Heart left ventricle (tissue), 16 donors: ENCODE results near the gene SLC33A1. TPM values are rescaled to one million over a fixed set of nuclear protein-coding genes. Genes with fewer than 3 reads are reported as not detected.

Experiments
- ATAC-seq, 4 donors: fragments of 200-7000 bp; cut with Tn5 transposase; one replicate each; pipeline ENCODE4 v1.9.1; 2020 to 2022; ENCODE audit warnings: moderate library complexity in 4 of 4, mild to moderate bottlenecking in 3 of 4, moderate number of reproducible peaks in 1 of 4
- DNase-seq, 5 donors: peaks; one replicate each; pipeline ENCODE4 v3.0.0-alpha.2; 2020
- H3K27ac ChIP-seq, 12 donors: fragments of 200-600 bp; sonication (generic) in 4 of 12; one replicate each; pipeline versions ENCODE4 v1.5.0 to v1.8.0; 2016 to 2022; ENCODE audit warnings: mild to moderate bottlenecking in 2 of 12
- H3K27me3 ChIP-seq, 9 donors: fragments of 200-600 bp; sonication (generic) in 2 of 9; one replicate each; pipeline versions ENCODE4 v1.5.1 to v1.8.0; 2016 to 2022; ENCODE audit warnings: mild to moderate bottlenecking in 3 of 9
- H3K36me3 ChIP-seq, 9 donors: fragments of 200-600 bp; sonication (generic) in 2 of 9; one replicate each; pipeline versions ENCODE4 v1.5.0 to v1.8.0; 2018 to 2022; ENCODE audit warnings: mild to moderate bottlenecking in 2 of 9
- H3K4me1 ChIP-seq, 12 donors: fragments of 200-600 bp; sonication (generic) in 4 of 12; one replicate each; pipeline versions ENCODE4 v1.5.0 to v1.8.0; 2016 to 2022; ENCODE audit warnings: mild to moderate bottlenecking in 3 of 12
- H3K4me3 ChIP-seq, 12 donors: fragments of 200-600 bp; sonication (generic) in 4 of 12; one replicate each; pipeline versions ENCODE4 v1.5.0 to v1.8.0; 2017 to 2022; ENCODE audit warnings: mild to moderate bottlenecking in 9 of 12, moderate library complexity in 4 of 12
- H3K9me3 ChIP-seq, 12 donors: fragments of 200-600 bp; sonication (generic) in 4 of 12; one replicate each; pipeline versions ENCODE4 v1.5.0 to v1.8.0; 2016 to 2022; ENCODE audit warnings: mild to moderate bottlenecking in 1 of 12
- POLR2A ChIP-seq, 2 donors: fragments of 450-650 bp; IDR thresholded peaks; one replicate each; pipeline ENCODE4 v1.6.1; 2017; ENCODE audit warnings: antibody characterized with exemption in 2 of 2, mild to moderate bottlenecking in 2 of 2, moderate library complexity in 2 of 2
- WGBS, 4 donors: extraction: QIAGEN DNeasy Blood & Tissue Kit in 2 of 4; methylation state at CpG; one replicate each; pipeline versions ENCODE4 v1.1.5 to v1.1.7; 2013 to 2018; 5-methylcytosine and 5-hydroxymethylcytosine counted together
- intact Hi-C, 10 donors: fragments of 100-400 bp; cut with DNase I; formaldehyde crosslinking; loops; one replicate each; pipeline versions ENCODE4 v1.11.1 to v1.14.2; 2022
- polyA plus RNA-seq, 2 donors: library from polyadenylated mRNA; stranded (reverse); fragments of 200-250 nt; gene quantifications; one replicate each; pipeline ENCODE4 v1.2.3, GENCODE V29; 2013
- total RNA-seq, 9 donors: library from RNA; depleted of rRNA in 2 of 9; stranded (reverse); fragments of >200 nt in 2 of 9; fragmentation: NEBNext Ultra II Directional in 3 of 9; extraction: Animal tissue kit (Norgen Biotek cat#: 25700) in 3 of 9; gene quantifications; one replicate each; pipeline versions ENCODE4 v1.1.0 to v1.2.4, GENCODE V29; 2016 to 2023
- TF ChIP-seq, protein P1 (sequence below), 12 donors: fragments of 200-600 bp; sonication (generic) in 4 of 12; IDR thresholded peaks; one replicate each; pipeline versions ENCODE4 v1.5.0 to v1.8.0; 2018 to 2022; ENCODE audit warnings: antibody characterized with exemption in 12 of 12, mild to moderate bottlenecking in 5 of 12
- donor health status: ischemic (EF 13 %, LVEDD 7.1; RV severe dilation, severe dysfunction).
- donor health status: healthy with polysubstance abuse.
- donor health status: DM: no; HTN: yes; CAD: no.
- donor health status: DM: no; HTN: no; CAD: no.
- donor health status: ischemic (EF 25% LVEDD 6.9; RV normal size, moderate dysfunction).
- donor health status: ischemic (EF 25% LVEDD 5.7; RV mildly dilated, moderate dysfunction).
- donor health status: healthy.
- donor health status: DM: yes; HTN: yes; CAD: no.
- donor health status: ischemic (EF 35%, LVEDD 5.7; RV mildly dilated, moderate dysfunction).
- donor health status: nonischemic (EF 11% LVEDD 7.7; RV severe dilation, severe dysfunction).
- donor health status: DM: yes; HTN: yes; CAD: no.
- donor health status: PGD.
- donor health status: ischemic (EF 29% LVEDD 5.4; RV normal size, mild dysfunction).
- donor health status: nonischemic (EF 23%, LVEDD 6.1; RV moderate dilation, normal function).

The SLC33A1 gene
- total and polyA plus RNA-seq, 11 donors, result 4.8 to 30.5 (median 21.6) TPM

DNA sequence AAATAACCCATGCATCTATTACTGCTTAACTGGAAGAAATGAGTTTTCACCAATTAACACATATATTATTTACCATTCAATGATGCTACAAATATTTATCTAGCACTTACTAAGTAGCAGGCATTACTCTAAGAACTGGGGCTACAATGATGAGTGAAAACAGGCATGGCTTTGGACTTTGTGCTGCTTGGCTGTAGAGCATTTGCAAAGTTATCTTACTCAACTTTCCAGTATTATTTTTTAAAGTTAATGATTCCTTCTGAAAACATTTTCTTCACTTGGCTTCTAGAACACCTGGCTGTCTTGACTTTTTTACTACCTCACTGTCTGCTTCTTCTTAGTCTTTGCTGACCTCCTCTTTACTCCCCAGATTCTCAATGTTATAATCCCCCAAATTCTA is 49.9 kb downstream of the SLC33A1 start:
- intact Hi-C loops, result loop anchor here in 1 of 10 donors (10.0 kb wide), 1 partner anchor 50 kb away; the partner anchor contains the start of gene SLC33A1
- Histone ChIP-seq H3K27ac (no peak overlapping the region), H3K4me1 (peaks cover 0 to 21% (median 5%) of the 10 kb centered on the region in 12 donors), H3K9me3 (no peaks in the 10 kb centered on the region), H3K4me3 (no peak overlapping the region), H3K27me3 (no peaks in the 10 kb centered on the region), H3K36me3 (peaks cover 0 to 37% (median 2%) of the 10 kb centered on the region in 9 donors)
- DNase-seq, result no peak
- no peak for ATAC-seq
- no peak for TF ChIP-seq POLR2A (IDR thresholded peaks at IDR 0.05)
- TF ChIP-seq, protein P1, sequence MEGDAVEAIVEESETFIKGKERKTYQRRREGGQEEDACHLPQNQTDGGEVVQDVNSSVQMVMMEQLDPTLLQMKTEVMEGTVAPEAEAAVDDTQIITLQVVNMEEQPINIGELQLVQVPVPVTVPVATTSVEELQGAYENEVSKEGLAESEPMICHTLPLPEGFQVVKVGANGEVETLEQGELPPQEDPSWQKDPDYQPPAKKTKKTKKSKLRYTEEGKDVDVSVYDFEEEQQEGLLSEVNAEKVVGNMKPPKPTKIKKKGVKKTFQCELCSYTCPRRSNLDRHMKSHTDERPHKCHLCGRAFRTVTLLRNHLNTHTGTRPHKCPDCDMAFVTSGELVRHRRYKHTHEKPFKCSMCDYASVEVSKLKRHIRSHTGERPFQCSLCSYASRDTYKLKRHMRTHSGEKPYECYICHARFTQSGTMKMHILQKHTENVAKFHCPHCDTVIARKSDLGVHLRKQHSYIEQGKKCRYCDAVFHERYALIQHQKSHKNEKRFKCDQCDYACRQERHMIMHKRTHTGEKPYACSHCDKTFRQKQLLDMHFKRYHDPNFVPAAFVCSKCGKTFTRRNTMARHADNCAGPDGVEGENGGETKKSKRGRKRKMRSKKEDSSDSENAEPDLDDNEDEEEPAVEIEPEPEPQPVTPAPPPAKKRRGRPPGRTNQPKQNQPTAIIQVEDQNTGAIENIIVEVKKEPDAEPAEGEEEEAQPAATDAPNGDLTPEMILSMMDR (IDR thresholded peaks at IDR 0.05), result no peak

DNA sequence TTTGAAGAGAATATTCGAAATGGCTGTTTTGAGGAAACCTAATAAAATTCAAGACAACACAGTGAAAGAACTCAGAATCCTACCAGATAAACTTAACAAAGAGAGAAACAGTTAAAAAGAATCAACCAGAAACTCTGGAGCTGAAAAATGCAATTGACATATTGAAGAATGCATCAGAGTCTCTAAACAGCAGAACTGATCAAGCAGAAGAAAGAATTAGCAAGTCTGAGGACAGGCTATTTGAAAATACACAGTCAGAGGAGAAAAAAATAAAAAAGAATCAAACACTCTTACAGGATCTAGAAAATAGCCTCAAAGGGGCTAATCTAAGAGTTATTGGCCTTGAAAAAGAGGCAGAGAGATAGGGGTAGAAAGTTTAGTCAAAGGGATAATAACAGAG is 61.7 kb downstream of the SLC33A1 start:
- intact Hi-C loops, result no loop called here

DNA sequence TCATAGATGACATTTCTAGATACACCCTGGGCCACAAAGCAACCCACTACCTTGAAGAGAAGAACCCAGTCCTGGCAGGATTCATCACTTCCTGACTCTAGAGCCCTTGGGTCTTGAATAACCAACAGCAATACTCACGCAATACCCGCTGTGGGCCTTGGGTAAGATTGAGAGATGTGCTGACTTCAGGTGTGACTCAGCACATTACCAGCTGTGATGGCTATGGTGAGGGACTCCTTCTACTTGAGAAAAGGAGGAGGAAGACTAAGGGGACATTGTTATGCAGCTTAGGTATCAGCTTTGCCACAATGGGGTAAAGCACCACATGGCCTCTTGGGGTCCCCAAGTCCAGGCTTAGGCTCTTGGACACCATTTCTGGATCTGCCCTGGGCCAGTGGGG is 63.0 kb downstream of the SLC33A1 start:
- peaks cover 0 to 15% (median 0%) of the 10 kb centered on the region in 12 donors for H3K9me3 ChIP-seq
- DNase-seq (no peak), ATAC-seq (no peak)
- WGBS, 4 donors, result 97 to 100% (median 99%) methylated on average over 2 of the region's 2 CpGs
- H3K27me3 ChIP-seq, result no peaks in the 10 kb centered on the region
- H3K4me3 ChIP-seq, result no peak overlapping the region
- H3K36me3 ChIP-seq, result peaks cover 0 to 16% (median 5%) of the 10 kb centered on the region in 9 donors
- TF ChIP-seq, protein P1 (IDR thresholded peaks at IDR 0.05), result no peak
- no peaks in the 10 kb centered on the region for H3K4me1 ChIP-seq
- no peak overlapping the region for H3K27ac ChIP-seq
- intact Hi-C loops, result no loop called here

More for the DNA sequence above, 61.7 kb downstream of the SLC33A1 start:
- DNase-seq, result no peak
- no peak for ATAC-seq
- TF ChIP-seq, protein P1 (IDR thresholded peaks at IDR 0.05), result no peak
- TF ChIP-seq POLR2A (IDR thresholded peaks at IDR 0.05), result no peak
- no peaks in the 10 kb centered on the region for H3K4me1 ChIP-seq
- H3K9me3 ChIP-seq, result peaks cover 0 to 23% (median 0%) of the 10 kb centered on the region in 12 donors
- no peaks in the 10 kb centered on the region for H3K27me3 ChIP-seq
- peaks cover 0 to 21% (median 5%) of the 10 kb centered on the region in 9 donors for H3K36me3 ChIP-seq
- no peak overlapping the region for H3K4me3 ChIP-seq
- 89 to 95% (median 91%) methylated on average over 1 of the region's 1 CpG for WGBS, 4 donors
- H3K27ac ChIP-seq, result no peak overlapping the region

DNA sequence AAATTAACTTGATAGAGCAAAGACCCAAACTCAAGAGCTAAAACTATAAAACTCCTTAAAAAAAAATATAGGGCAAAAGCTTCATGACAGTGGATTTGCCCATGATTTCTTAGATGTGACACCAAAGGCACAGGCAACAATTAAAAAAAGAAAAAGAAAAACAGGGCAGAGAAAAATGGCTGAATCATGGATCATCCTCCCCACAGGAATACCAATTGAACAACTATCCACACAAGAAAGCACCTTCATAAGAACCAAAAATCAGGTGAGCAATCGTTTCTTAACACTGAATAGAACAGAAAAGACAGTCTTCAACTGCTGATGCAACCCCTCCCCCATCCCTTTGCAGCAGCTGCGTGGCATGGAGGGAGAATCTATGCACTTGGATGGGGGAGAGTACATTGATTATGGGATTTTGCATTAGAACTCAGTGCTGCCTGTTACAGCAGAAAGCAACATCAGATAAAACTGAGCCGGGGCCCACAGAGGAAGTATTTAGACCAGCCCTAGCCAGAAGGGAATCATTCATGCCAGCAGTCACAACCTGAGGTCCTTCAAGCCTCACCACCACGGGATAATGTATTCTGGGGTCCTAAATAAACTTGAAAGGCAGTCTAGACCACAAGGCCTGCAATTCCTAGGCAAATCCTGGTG is 63.8 kb downstream of the SLC33A1 start:
- H3K36me3 ChIP-seq, result peaks cover 0 to 16% (median 5%) of the 10 kb centered on the region in 9 donors
- intact Hi-C loops, result no loop called here
- no peak for TF ChIP-seq POLR2A (IDR thresholded peaks at IDR 0.05)
- TF ChIP-seq, protein P1 (IDR thresholded peaks at IDR 0.05), result no peak
- WGBS, 4 donors, result 73 to 84% (median 76%) methylated on average over 4 of the region's 4 CpGs
- H3K4me1 ChIP-seq, result no peaks in the 10 kb centered on the region
- no peak overlapping the region for H3K4me3 ChIP-seq
- DNase-seq, result no peak
- no peak overlapping the region for H3K27ac ChIP-seq
- no peaks in the 10 kb centered on the region for H3K27me3 ChIP-seq
- ATAC-seq, result no peak
- peaks cover 0 to 13% (median 0%) of the 10 kb centered on the region in 12 donors for H3K9me3 ChIP-seq
